ENCODE measurements around the gene CDRT4. TPM values are rescaled to one million over a fixed set of nuclear protein-coding genes. Genes with fewer than 3 reads are reported as not detected.

The CDRT4 gene
- total and polyA plus RNA-seq, 2 experiments from 2014 or later, result 6.5 to 13.0 TPM

DNA sequence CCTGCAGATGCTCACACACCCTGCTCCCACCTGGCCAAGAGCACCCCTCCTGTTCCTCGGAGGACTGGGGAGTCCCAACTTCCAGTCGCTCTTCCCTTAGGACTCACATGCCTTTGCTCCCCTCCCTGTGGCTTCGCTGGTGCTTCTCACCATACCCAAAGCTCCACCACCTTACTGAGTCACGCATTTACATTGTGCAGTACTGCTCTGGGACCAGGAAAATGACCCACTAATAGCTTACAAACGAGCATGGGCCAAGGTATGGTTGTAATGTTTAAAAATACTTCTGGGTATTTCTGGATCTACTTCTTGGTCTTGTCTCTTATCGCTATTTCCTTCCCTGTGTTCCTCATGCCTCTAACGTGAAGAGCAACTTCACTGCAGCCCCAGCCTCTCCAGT, 41.0 kb upstream of the CDRT4 start:
- DNase-seq (ENCODE audit: low spot score), result no peak
- H3K36me3 ChIP-seq (ENCODE audit: insufficient read depth), result no peaks in the 10 kb centered on the region
- H2AFZ ChIP-seq, result no peak overlapping the region
- peaks cover 5% of the 10 kb centered on the region for H4K20me1 ChIP-seq (replicated peaks; ENCODE audit: insufficient read depth)
- no peaks in the 10 kb centered on the region for H3K4me1 ChIP-seq (ENCODE audit: insufficient read depth)
- no peak for TF ChIP-seq JUNB (IDR thresholded peaks at IDR 0.05; ENCODE audit: unreplicated experiment)
- TF ChIP-seq STAT1 (IDR thresholded peaks at IDR 0.05; ENCODE audit: unreplicated experiment), result no peak
- TF ChIP-seq ZNF114 (CRISPR knock-in tag; IDR thresholded peaks at IDR 0.05), result no peak
- TF ChIP-seq ZNF462 (CRISPR knock-in tag; IDR thresholded peaks at IDR 0.05), result no peak
- TF ChIP-seq POLR2AphosphoS5 (IDR thresholded peaks at IDR 0.05; ENCODE audit: low read depth), result no peak
- no peak for TF ChIP-seq CREB1 (CRISPR knock-in tag; IDR thresholded peaks at IDR 0.05; ENCODE audit: low read depth)
- no peak for TF ChIP-seq ETS1 (IDR thresholded peaks at IDR 0.05)
- no peak for TF ChIP-seq ZNF331 (CRISPR knock-in tag; IDR thresholded peaks at IDR 0.05; ENCODE audit: low read depth)
- TF ChIP-seq, protein P1, sequence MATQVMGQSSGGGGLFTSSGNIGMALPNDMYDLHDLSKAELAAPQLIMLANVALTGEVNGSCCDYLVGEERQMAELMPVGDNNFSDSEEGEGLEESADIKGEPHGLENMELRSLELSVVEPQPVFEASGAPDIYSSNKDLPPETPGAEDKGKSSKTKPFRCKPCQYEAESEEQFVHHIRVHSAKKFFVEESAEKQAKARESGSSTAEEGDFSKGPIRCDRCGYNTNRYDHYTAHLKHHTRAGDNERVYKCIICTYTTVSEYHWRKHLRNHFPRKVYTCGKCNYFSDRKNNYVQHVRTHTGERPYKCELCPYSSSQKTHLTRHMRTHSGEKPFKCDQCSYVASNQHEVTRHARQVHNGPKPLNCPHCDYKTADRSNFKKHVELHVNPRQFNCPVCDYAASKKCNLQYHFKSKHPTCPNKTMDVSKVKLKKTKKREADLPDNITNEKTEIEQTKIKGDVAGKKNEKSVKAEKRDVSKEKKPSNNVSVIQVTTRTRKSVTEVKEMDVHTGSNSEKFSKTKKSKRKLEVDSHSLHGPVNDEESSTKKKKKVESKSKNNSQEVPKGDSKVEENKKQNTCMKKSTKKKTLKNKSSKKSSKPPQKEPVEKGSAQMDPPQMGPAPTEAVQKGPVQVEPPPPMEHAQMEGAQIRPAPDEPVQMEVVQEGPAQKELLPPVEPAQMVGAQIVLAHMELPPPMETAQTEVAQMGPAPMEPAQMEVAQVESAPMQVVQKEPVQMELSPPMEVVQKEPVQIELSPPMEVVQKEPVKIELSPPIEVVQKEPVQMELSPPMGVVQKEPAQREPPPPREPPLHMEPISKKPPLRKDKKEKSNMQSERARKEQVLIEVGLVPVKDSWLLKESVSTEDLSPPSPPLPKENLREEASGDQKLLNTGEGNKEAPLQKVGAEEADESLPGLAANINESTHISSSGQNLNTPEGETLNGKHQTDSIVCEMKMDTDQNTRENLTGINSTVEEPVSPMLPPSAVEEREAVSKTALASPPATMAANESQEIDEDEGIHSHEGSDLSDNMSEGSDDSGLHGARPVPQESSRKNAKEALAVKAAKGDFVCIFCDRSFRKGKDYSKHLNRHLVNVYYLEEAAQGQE (IDR thresholded peaks at IDR 0.05; ENCODE audit: unreplicated experiment), result no peak
- no peak for TF ChIP-seq CTCF (conservative IDR thresholded peaks at IDR 0.05; ENCODE audit: low read depth in 2 of 2)
- TF ChIP-seq NANOG (IDR thresholded peaks at IDR 0.05; ENCODE audit: borderline replicate concordance), result no peak
- TF ChIP-seq EZH2 (IDR thresholded peaks at IDR 0.05; ENCODE audit: low read depth, unreplicated experiment), result no peak
- TF ChIP-seq EZH2phosphoT487 (IDR thresholded peaks at IDR 0.05; ENCODE audit: unreplicated experiment), result no peak
- peaks cover 2% of the 10 kb centered on the region for H3K4me1 Mint-ChIP-seq
- H3K36me3 Mint-ChIP-seq (ENCODE audit: low read depth), result peaks cover 40% of the 10 kb centered on the region
- no peak overlapping the region for H3K4me3 ChIP-seq
- H3K27ac Mint-ChIP-seq, result no peak overlapping the region; the same call in 1 of the 2 replicates
- H3K9me2 ChIP-seq (ENCODE audit: insufficient read depth), result no peaks in the 10 kb centered on the region
- no peak for ATAC-seq
- no peak overlapping the region for H3K4me2 ChIP-seq
- no peaks in the 10 kb centered on the region for H3K79me2 ChIP-seq (replicated peaks; ENCODE audit: insufficient read depth)
- no peaks in the 10 kb centered on the region for H3F3A ChIP-seq (replicated peaks; ENCODE audit: low read depth)
- no peak overlapping the region for H3K4me3 Mint-ChIP-seq
- H3K9me3 Mint-ChIP-seq, result peaks cover 2% of the 10 kb centered on the region; the same call in 1 of the 3 replicates
- H3K27ac ChIP-seq (ENCODE audit: low read depth), result no peak overlapping the region
- H3K27me3 ChIP-seq (ENCODE audit: insufficient read depth), result no peaks in the 10 kb centered on the region
- H3K27me3 Mint-ChIP-seq (ENCODE audit: insufficient read depth, low read depth, poor library complexity), result peaks cover 7% of the 10 kb centered on the region

All from GM23338 (cell line).